WTC11 (cell line): ENCODE results near the gene PNPLA8. TPM values are rescaled to one million over a fixed set of nuclear protein-coding genes. Genes with fewer than 3 reads are reported as not detected.

Experiments
- ATAC-seq: fragments of 200-7000 bp; cut with Tn5 transposase; 2 replicates; pipeline ENCODE4 v1.10.0; 2021; ENCODE audit warnings: mild to moderate bottlenecking, moderate library complexity
- Bru-seq: library from RNA; stranded (reverse); fragments of 400-500 nt; gene quantifications from one replicate; lab custom pipeline; 2021; lab: Mats Ljungman, UMichigan
- CTCF ChIA-PET: fragments of 300-600 bp; sonication (Branson Sonifier 250); formaldehyde crosslinking; loops from one replicate; lab custom pipeline; 2021; ENCODE audit warnings: antibody characterized with exemption; lab: Charles Lee
- POLR2A ChIA-PET: fragments of 350-600 bp; sonication (Branson Sonifier 250); formaldehyde crosslinking; loops from one replicate; lab custom pipeline; 2021; ENCODE audit warnings: antibody characterized with exemption; lab: Charles Lee
- DNase-seq: peaks from one replicate; pipeline ENCODE4 v3.0.0; 2021; ENCODE audit warnings: low spot score
- H3K27ac Mint-ChIP-seq: 2 replicates; pipeline ENCODE4 v1.8.0; 2021; ENCODE audit warnings: mixed read lengths
- H3K27me3 Mint-ChIP-seq: 2 replicates; pipeline ENCODE4 v1.8.0; 2021; ENCODE audit warnings: low read depth, mild to moderate bottlenecking, moderate library complexity, mixed read lengths
- H3K36me3 Mint-ChIP-seq: 2 replicates; pipeline ENCODE4 v1.8.0; 2021; ENCODE audit warnings: mixed read lengths
- H3K4me1 Mint-ChIP-seq: 2 replicates; pipeline ENCODE4 v1.8.0; 2022; ENCODE audit warnings: mixed read lengths
- H3K4me3 Mint-ChIP-seq: 2 replicates; pipeline ENCODE4 v1.8.0; 2021; ENCODE audit warnings: mild to moderate bottlenecking, moderate library complexity, mixed read lengths
- H3K9me3 Mint-ChIP-seq: 2 replicates; pipeline ENCODE4 v1.8.0; 2021; ENCODE audit warnings: mixed read lengths
- CBFB ChIP-seq: sonication (generic); formaldehyde crosslinking; IDR thresholded peaks from 2 replicates; pipeline ENCODE4 v1.8.1; 2022; ENCODE audit warnings: mild to moderate bottlenecking, low read depth, missing genetic modification reagents
- E2F4 ChIP-seq: sonication (generic); formaldehyde crosslinking; IDR thresholded peaks from 2 replicates; pipeline ENCODE4 v1.8.1; 2022; ENCODE audit warnings: low read depth, mild to moderate bottlenecking, moderate library complexity, missing genetic modification reagents, borderline replicate concordance
- ETV6 ChIP-seq: sonication (generic); formaldehyde crosslinking; IDR thresholded peaks from 2 replicates; pipeline ENCODE4 v1.8.1; 2022; ENCODE audit warnings: mild to moderate bottlenecking, missing genetic modification reagents
- NFATC4 ChIP-seq: fragments of 250-450 bp; sonication (Bioruptor Pico); IDR thresholded peaks from 2 replicates; pipeline ENCODE4 v1.9.0; 2021; ENCODE audit warnings: mild to moderate bottlenecking
- SMAD3 ChIP-seq: sonication (generic); formaldehyde crosslinking; IDR thresholded peaks from 2 replicates; pipeline ENCODE4 v1.8.0; 2022; ENCODE audit warnings: missing genetic modification reagents, mild to moderate bottlenecking, borderline replicate concordance
- ZBTB21 ChIP-seq: sonication (generic); formaldehyde crosslinking; IDR thresholded peaks from 2 replicates; pipeline ENCODE4 v1.8.1; 2023; ENCODE audit warnings: mild to moderate bottlenecking, missing genetic modification reagents, borderline replicate concordance
- ZNF219 ChIP-seq: sonication (generic); formaldehyde crosslinking; IDR thresholded peaks from 2 replicates; pipeline ENCODE4 v1.8.0; 2023; ENCODE audit warnings: missing genetic modification reagents, mild to moderate bottlenecking, borderline replicate concordance
- ZNF232 ChIP-seq: sonication (generic); formaldehyde crosslinking; IDR thresholded peaks from 2 replicates; pipeline ENCODE4 v1.8.0; 2022; ENCODE audit warnings: mild to moderate bottlenecking, missing genetic modification reagents
- ZSCAN18 ChIP-seq: fragments of 250-450 bp; sonication (Bioruptor Pico); IDR thresholded peaks from 2 replicates; pipeline ENCODE4 v2.1.2; 2022; ENCODE audit warnings: mild to moderate bottlenecking, moderate library complexity
- long read RNA-seq, 3 experiments: library from RNA in 1 of 3; library from capped mRNA in 1 of 3; library from polyadenylated mRNA in 1 of 3; unstranded in 2 of 3; stranded (forward) in 1 of 3; transcript quantifications; one replicate each; pipeline ENCODE4 v2.0.0, GENCODE V29; 2021
- total RNA-seq: library from RNA; stranded (reverse); gene quantifications from 3 replicates; pipeline ENCODE4 v1.2.3, GENCODE V29; 2021
- TF ChIP-seq, protein P1 (sequence below): fragments of 250-450 bp; sonication (Bioruptor Pico); IDR thresholded peaks from 2 replicates; pipeline ENCODE4 v1.8.0; 2021; ENCODE audit warnings: mild to moderate bottlenecking
- TF ChIP-seq, protein P2 (sequence below): fragments of 250-450 bp; sonication (Bioruptor Pico); IDR thresholded peaks from 2 replicates; pipeline ENCODE4 v1.9.0; 2021; ENCODE audit warnings: mild to moderate bottlenecking, borderline replicate concordance
- TF ChIP-seq, protein P3 (sequence below): fragments of 250-450 bp; sonication (Bioruptor Pico); IDR thresholded peaks from 2 replicates; pipeline ENCODE4 v1.9.0; 2021; ENCODE audit warnings: mild to moderate bottlenecking
- TF ChIP-seq, protein P4 (sequence below): sonication (generic); formaldehyde crosslinking; IDR thresholded peaks from 2 replicates; pipeline ENCODE4 v1.8.1; 2023; ENCODE audit warnings: mild to moderate bottlenecking, missing genetic modification reagents, borderline replicate concordance
- TF ChIP-seq, protein P5 (sequence below): sonication (generic); formaldehyde crosslinking; IDR thresholded peaks from 2 replicates; pipeline ENCODE4 v1.8.1; 2022; ENCODE audit warnings: missing genetic modification reagents, borderline replicate concordance

The PNPLA8 gene, protein sequence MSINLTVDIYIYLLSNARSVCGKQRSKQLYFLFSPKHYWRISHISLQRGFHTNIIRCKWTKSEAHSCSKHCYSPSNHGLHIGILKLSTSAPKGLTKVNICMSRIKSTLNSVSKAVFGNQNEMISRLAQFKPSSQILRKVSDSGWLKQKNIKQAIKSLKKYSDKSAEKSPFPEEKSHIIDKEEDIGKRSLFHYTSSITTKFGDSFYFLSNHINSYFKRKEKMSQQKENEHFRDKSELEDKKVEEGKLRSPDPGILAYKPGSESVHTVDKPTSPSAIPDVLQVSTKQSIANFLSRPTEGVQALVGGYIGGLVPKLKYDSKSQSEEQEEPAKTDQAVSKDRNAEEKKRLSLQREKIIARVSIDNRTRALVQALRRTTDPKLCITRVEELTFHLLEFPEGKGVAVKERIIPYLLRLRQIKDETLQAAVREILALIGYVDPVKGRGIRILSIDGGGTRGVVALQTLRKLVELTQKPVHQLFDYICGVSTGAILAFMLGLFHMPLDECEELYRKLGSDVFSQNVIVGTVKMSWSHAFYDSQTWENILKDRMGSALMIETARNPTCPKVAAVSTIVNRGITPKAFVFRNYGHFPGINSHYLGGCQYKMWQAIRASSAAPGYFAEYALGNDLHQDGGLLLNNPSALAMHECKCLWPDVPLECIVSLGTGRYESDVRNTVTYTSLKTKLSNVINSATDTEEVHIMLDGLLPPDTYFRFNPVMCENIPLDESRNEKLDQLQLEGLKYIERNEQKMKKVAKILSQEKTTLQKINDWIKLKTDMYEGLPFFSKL
- total RNA-seq (11.1 to 12.4 TPM (median 11.4 TPM) in 3 replicates), Bru-seq, nascent RNA (percentile 75 among the genes with signal in this experiment)
- long read RNA-seq, experiment 1, transcript PNPLA8-201 (11 exons, 3,490 nt): minor isoform, 22 of 90 reads
- long read RNA-seq, experiment 1, transcript PNPLA8-206 (10 exons, 3,462 nt): major isoform, 39 of 90 reads
- long read RNA-seq, experiment 1, partial matches to known transcripts: 11 of 90 reads
- long read RNA-seq, experiment 1, other reads (novel, unspliced or antisense): 15 of 90 reads
- long read RNA-seq, experiment 2, transcript PNPLA8-206 (10 exons, 3,462 nt): major isoform, 5 of 21 reads
- long read RNA-seq, experiment 2, partial matches to known transcripts: 9 of 21 reads
- long read RNA-seq, experiment 2, other reads (novel, unspliced or antisense): 5 of 21 reads
- long read RNA-seq, experiment 3, transcript PNPLA8-201 (11 exons, 3,490 nt): major isoform, 5 of 14 reads
- long read RNA-seq, experiment 3, partial matches to known transcripts: 2 of 14 reads
- long read RNA-seq, experiment 3, other reads (novel, unspliced or antisense): 3 of 14 reads

DNA sequence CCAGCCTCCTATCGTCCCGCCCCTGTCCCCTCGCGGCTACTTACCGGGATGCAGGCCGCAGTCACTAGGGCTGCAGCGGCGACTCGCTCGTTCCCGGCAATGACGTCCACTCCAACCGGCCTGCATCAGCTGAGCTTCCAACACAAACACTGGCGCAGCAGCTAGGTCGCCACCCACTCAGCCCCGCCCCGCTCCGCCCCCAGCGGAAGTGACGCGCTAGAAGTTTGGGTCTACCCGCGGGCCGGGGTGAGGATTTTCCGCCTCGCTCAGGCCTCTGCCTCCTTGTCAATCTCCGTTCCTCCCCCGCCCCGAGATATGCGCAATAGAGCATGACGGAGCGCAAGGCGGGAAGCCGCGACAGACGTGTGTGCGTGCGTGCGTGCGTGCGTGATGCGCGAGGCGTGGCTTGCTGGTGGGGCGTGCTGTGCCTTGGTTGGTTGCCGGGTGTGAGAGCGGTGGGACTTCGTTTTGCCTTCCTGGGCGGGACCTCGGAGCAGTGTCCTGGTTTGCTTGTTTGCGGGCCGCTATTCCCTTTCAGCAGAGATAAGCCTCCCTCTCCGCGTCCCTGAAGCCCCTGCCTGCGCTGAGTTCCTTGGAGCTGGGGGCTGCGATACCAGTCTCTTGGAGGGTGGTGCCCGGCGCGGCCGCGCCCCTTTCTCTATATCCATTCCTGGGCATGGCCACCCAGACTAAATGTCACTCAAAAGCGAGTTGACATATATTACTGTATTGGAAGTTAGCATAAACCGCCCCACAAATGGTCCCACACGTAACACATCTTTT lies at the start of gene PNPLA8:
Gene PNPLA8 (minus strand): TSS at position 151 of the 783 bp plus-strand sequence. CDS start 10,644 bp downstream, outside the sequence.
- ATAC-seq: peak; percentile 88
- no peaks in the 10 kb centered on the region for H3K27me3 Mint-ChIP-seq
- H3K4me3 Mint-ChIP-seq: peak within 1 kb of the TSS; percentile 91
- ChIA-PET POLR2A (interaction anchor here (1.0 to 2.8 kb wide), 3 partner anchors 14 to 70 kb away, joined by 3 to 23 read pairs (median 14); partner anchors contain the start of genes DNAJB9, NRCAM and THAP5), CTCF (interaction anchor here (0.7 to 1.7 kb wide), 6 partner anchors 9 to 345 kb away, joined by 3 to 7 read pairs (median 4); no protein-coding TSS in a partner anchor)
- DNase-seq: peak; percentile 100
- H3K27ac Mint-ChIP-seq: peak within 1 kb of the TSS; percentile 99
- peaks cover 38% of the 10 kb centered on the region for H3K4me1 Mint-ChIP-seq
- no peaks in the 10 kb centered on the region for H3K9me3 Mint-ChIP-seq
- no peaks in the 10 kb centered on the region for H3K36me3 Mint-ChIP-seq
- TF ChIP-seq, protein P1, sequence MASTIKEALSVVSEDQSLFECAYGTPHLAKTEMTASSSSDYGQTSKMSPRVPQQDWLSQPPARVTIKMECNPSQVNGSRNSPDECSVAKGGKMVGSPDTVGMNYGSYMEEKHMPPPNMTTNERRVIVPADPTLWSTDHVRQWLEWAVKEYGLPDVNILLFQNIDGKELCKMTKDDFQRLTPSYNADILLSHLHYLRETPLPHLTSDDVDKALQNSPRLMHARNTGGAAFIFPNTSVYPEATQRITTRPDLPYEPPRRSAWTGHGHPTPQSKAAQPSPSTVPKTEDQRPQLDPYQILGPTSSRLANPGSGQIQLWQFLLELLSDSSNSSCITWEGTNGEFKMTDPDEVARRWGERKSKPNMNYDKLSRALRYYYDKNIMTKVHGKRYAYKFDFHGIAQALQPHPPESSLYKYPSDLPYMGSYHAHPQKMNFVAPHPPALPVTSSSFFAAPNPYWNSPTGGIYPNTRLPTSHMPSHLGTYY (CRISPR knock-in tag): no peak
- TF ChIP-seq, protein P2, sequence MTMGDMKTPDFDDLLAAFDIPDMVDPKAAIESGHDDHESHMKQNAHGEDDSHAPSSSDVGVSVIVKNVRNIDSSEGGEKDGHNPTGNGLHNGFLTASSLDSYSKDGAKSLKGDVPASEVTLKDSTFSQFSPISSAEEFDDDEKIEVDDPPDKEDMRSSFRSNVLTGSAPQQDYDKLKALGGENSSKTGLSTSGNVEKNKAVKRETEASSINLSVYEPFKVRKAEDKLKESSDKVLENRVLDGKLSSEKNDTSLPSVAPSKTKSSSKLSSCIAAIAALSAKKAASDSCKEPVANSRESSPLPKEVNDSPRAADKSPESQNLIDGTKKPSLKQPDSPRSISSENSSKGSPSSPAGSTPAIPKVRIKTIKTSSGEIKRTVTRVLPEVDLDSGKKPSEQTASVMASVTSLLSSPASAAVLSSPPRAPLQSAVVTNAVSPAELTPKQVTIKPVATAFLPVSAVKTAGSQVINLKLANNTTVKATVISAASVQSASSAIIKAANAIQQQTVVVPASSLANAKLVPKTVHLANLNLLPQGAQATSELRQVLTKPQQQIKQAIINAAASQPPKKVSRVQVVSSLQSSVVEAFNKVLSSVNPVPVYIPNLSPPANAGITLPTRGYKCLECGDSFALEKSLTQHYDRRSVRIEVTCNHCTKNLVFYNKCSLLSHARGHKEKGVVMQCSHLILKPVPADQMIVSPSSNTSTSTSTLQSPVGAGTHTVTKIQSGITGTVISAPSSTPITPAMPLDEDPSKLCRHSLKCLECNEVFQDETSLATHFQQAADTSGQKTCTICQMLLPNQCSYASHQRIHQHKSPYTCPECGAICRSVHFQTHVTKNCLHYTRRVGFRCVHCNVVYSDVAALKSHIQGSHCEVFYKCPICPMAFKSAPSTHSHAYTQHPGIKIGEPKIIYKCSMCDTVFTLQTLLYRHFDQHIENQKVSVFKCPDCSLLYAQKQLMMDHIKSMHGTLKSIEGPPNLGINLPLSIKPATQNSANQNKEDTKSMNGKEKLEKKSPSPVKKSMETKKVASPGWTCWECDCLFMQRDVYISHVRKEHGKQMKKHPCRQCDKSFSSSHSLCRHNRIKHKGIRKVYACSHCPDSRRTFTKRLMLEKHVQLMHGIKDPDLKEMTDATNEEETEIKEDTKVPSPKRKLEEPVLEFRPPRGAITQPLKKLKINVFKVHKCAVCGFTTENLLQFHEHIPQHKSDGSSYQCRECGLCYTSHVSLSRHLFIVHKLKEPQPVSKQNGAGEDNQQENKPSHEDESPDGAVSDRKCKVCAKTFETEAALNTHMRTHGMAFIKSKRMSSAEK (CRISPR knock-in tag): no peak
- TF ChIP-seq NFATC4: no peak
- TF ChIP-seq ZNF232 (CRISPR knock-in tag): peak; percentile 87; the same call in 1 of the 2 replicates
- TF ChIP-seq ETV6 (CRISPR knock-in tag): peak; percentile 78
- no peak for TF ChIP-seq ZBTB21 (CRISPR knock-in tag)
- TF ChIP-seq, protein P3, sequence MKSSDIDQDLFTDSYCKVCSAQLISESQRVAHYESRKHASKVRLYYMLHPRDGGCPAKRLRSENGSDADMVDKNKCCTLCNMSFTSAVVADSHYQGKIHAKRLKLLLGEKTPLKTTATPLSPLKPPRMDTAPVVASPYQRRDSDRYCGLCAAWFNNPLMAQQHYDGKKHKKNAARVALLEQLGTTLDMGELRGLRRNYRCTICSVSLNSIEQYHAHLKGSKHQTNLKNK: no peak
- TF ChIP-seq ZNF219 (CRISPR knock-in tag): no peak
- no peak for TF ChIP-seq CBFB (CRISPR knock-in tag)
- peak; percentile 84; the same call in 1 of the 2 replicates for TF ChIP-seq SMAD3 (CRISPR knock-in tag)
- TF ChIP-seq, protein P4, sequence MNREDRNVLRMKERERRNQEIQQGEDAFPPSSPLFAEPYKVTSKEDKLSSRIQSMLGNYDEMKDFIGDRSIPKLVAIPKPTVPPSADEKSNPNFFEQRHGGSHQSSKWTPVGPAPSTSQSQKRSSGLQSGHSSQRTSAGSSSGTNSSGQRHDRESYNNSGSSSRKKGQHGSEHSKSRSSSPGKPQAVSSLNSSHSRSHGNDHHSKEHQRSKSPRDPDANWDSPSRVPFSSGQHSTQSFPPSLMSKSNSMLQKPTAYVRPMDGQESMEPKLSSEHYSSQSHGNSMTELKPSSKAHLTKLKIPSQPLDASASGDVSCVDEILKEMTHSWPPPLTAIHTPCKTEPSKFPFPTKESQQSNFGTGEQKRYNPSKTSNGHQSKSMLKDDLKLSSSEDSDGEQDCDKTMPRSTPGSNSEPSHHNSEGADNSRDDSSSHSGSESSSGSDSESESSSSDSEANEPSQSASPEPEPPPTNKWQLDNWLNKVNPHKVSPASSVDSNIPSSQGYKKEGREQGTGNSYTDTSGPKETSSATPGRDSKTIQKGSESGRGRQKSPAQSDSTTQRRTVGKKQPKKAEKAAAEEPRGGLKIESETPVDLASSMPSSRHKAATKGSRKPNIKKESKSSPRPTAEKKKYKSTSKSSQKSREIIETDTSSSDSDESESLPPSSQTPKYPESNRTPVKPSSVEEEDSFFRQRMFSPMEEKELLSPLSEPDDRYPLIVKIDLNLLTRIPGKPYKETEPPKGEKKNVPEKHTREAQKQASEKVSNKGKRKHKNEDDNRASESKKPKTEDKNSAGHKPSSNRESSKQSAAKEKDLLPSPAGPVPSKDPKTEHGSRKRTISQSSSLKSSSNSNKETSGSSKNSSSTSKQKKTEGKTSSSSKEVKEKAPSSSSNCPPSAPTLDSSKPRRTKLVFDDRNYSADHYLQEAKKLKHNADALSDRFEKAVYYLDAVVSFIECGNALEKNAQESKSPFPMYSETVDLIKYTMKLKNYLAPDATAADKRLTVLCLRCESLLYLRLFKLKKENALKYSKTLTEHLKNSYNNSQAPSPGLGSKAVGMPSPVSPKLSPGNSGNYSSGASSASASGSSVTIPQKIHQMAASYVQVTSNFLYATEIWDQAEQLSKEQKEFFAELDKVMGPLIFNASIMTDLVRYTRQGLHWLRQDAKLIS: no peak
- no peak for TF ChIP-seq ZSCAN18 (CRISPR knock-in tag)
- peak; percentile 93 for TF ChIP-seq E2F4
- TF ChIP-seq, protein P5, sequence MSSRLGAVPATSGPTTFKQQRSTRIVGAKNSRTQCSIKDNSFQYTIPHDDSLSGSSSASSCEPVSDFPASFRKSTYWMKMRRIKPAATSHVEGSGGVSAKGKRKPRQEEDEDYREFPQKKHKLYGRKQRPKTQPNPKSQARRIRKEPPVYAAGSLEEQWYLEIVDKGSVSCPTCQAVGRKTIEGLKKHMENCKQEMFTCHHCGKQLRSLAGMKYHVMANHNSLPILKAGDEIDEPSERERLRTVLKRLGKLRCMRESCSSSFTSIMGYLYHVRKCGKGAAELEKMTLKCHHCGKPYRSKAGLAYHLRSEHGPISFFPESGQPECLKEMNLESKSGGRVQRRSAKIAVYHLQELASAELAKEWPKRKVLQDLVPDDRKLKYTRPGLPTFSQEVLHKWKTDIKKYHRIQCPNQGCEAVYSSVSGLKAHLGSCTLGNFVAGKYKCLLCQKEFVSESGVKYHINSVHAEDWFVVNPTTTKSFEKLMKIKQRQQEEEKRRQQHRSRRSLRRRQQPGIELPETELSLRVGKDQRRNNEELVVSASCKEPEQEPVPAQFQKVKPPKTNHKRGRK (CRISPR knock-in tag): no peak
